Endodermal cell (in vitro differentiated cells): Measurements from ENCODE around the gene XCL2. TPM values are rescaled to one million over a fixed set of nuclear protein-coding genes. Genes with fewer than 3 reads are reported as not detected.

Experiments
- DNase-seq: peaks from one replicate; pipeline ENCODE4 v3.0.0-alpha.2; 2017
- H3K27ac ChIP-seq: 2 replicates; pipeline ENCODE4 v1.5.1; 2013; ENCODE audit warnings: mild to moderate bottlenecking, low read depth, low read length, moderate library complexity
- H3K27me3 ChIP-seq: 2 replicates; pipeline ENCODE4 v1.6.1; 2013; ENCODE audit warnings: mild to moderate bottlenecking, low read length, moderate library complexity; ENCODE audit not compliant: insufficient read depth, control insufficient read depth, poor library complexity, severe bottlenecking
- H3K36me3 ChIP-seq: 2 replicates; pipeline ENCODE4 v1.7.0; 2013; ENCODE audit warnings: mild to moderate bottlenecking, low read length, moderate library complexity; ENCODE audit not compliant: control insufficient read depth, insufficient read depth
- H3K4me1 ChIP-seq: one replicate; pipeline ENCODE4 v1.7.0; 2013; ENCODE audit warnings: low read length; ENCODE audit not compliant: control insufficient read depth, insufficient read depth
- H3K4me3 ChIP-seq: 2 replicates; pipeline ENCODE4 v1.5.1; 2013; ENCODE audit warnings: mild to moderate bottlenecking, low read length, moderate library complexity
- H3K9ac ChIP-seq: 2 replicates; pipeline ENCODE4 v1.6.1; 2013; ENCODE audit warnings: mild to moderate bottlenecking, low read length, moderate library complexity; ENCODE audit not compliant: poor library complexity, severe bottlenecking; ENCODE audit errors: extremely low read depth
- H3K9me3 ChIP-seq: 2 replicates; pipeline ENCODE4 v1.6.1; 2013; ENCODE audit warnings: mild to moderate bottlenecking, low read length, moderate library complexity; ENCODE audit not compliant: control insufficient read depth
- H3K27ac Mint-ChIP-seq: 2 replicates; pipeline ENCODE4 v1.8.0; 2020; ENCODE audit warnings: mixed read lengths
- H3K27me3 Mint-ChIP-seq: 2 replicates; pipeline ENCODE4 v1.8.0; 2021; ENCODE audit warnings: mild to moderate bottlenecking, mixed read lengths; ENCODE audit not compliant: insufficient read depth
- H3K36me3 Mint-ChIP-seq: 2 replicates; pipeline ENCODE4 v1.8.0; 2020; ENCODE audit warnings: low read depth, mixed read lengths
- H3K4me1 Mint-ChIP-seq: 2 replicates; pipeline ENCODE4 v1.8.0; 2020; ENCODE audit warnings: mixed read lengths
- H3K4me3 Mint-ChIP-seq: 2 replicates; pipeline ENCODE4 v1.8.0; 2020; ENCODE audit warnings: mild to moderate bottlenecking, moderate library complexity, mixed read lengths
- H3K9me3 Mint-ChIP-seq: 2 replicates; pipeline ENCODE4 v1.8.0; 2020; ENCODE audit warnings: mild to moderate bottlenecking, mixed read lengths
- WGBS, 2 experiments: methylation state at CpG; one replicate each; pipeline versions ENCODE4 v1.1.5 to v1.1.7; 2013; ENCODE audit warnings: missing lambda C conversion rate in 2 of 2, mixed read lengths in 1 of 2; ENCODE audit not compliant: insufficient coverage in 1 of 2, insufficient read length in 1 of 2; 5-methylcytosine and 5-hydroxymethylcytosine counted together
- total RNA-seq, 2 donors: library from RNA; stranded (reverse); fragmentation: NEBNext Ultra II Directional in 1 of 2; extraction: Animal tissue kit (Norgen Biotek cat#: 25700) in 1 of 2; gene quantifications; 2 replicates in 1 of 2; 3 replicates in 1 of 2; pipeline ENCODE4 v1.2.1, GENCODE V29; 2021
- TF ChIP-seq, protein P1 (sequence below): fragments of 200-600 bp; sonication (generic); conservative IDR thresholded peaks from 2 replicates; pipeline ENCODE4 v1.5.0; 2021; ENCODE audit warnings: antibody characterized with exemption, mild to moderate bottlenecking

XCL2 gene
- total RNA-seq, 2 donors from 2014 or later = not detected

DNA sequence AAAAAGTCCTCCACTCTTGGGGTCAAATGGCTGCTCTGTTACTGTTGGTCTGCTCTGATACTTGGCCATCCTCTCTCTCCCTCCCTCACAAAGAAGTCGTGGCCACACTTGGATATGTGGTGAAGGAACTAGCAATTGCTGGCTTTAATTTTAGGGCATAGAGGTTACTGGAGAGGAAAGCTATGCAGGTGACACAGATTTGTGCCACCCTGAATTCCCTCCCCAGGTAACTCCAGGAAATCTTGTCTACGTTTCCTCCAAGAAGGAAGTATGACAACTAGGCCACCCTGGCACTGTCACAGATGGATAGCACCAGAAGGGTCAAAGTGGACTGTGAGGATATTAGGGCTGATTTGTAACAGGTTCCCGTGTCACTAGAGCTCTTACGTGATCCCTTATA is 36.0 kb downstream of the XCL2 start:
- no peaks in the 10 kb centered on the region for H3K27me3 Mint-ChIP-seq
- H3K27me3 ChIP-seq = peaks cover 10% of the 10 kb centered on the region
- no peak overlapping the region for H3K27ac ChIP-seq
- H3K9me3 ChIP-seq = no peaks in the 10 kb centered on the region
- H3K4me3 Mint-ChIP-seq = no peak overlapping the region
- 92 to 96% methylated on average over 3 of the region's 4 CpGs for WGBS, 2 experiments
- H3K9ac ChIP-seq = no peak overlapping the region
- H3K4me1 Mint-ChIP-seq = no peaks in the 10 kb centered on the region
- TF ChIP-seq, protein P1, sequence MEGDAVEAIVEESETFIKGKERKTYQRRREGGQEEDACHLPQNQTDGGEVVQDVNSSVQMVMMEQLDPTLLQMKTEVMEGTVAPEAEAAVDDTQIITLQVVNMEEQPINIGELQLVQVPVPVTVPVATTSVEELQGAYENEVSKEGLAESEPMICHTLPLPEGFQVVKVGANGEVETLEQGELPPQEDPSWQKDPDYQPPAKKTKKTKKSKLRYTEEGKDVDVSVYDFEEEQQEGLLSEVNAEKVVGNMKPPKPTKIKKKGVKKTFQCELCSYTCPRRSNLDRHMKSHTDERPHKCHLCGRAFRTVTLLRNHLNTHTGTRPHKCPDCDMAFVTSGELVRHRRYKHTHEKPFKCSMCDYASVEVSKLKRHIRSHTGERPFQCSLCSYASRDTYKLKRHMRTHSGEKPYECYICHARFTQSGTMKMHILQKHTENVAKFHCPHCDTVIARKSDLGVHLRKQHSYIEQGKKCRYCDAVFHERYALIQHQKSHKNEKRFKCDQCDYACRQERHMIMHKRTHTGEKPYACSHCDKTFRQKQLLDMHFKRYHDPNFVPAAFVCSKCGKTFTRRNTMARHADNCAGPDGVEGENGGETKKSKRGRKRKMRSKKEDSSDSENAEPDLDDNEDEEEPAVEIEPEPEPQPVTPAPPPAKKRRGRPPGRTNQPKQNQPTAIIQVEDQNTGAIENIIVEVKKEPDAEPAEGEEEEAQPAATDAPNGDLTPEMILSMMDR = no peak
- DNase-seq = no peak
- H3K4me3 ChIP-seq = no peak overlapping the region
- H3K4me1 ChIP-seq = no peaks in the 10 kb centered on the region
- H3K27ac Mint-ChIP-seq = no peak overlapping the region
- no peaks in the 10 kb centered on the region for H3K36me3 Mint-ChIP-seq
- no peaks in the 10 kb centered on the region for H3K9me3 Mint-ChIP-seq
- H3K36me3 ChIP-seq = no peaks in the 10 kb centered on the region

DNA sequence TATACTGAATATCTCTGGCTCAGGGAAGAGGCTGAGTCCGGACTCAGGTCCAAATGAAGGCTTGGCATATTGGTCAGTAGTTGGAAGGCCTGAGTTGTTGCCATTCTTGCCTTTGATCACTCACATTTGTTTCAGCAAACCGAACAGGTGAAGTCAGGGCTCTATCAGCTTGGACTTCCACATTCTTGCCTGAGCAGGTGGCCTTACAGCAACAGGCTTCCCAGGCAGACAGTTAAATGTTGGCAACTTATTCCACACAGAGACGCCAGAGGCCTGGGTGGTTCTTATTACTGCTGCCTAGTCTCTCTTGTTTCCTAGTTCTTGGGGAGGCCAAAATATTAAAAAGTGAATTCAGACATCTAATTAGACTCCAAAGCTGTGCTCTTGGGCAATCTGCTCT is 36.6 kb downstream of the XCL2 start:
- peaks cover 10% of the 10 kb centered on the region for H3K27me3 ChIP-seq
- H3K9ac ChIP-seq = no peak overlapping the region
- no peak overlapping the region for H3K27ac Mint-ChIP-seq
- WGBS, 2 experiments = 85 to 100% methylated on average over 2 to 3 of the region's 3 CpGs
- no peak overlapping the region for H3K27ac ChIP-seq
- H3K4me1 ChIP-seq = no peaks in the 10 kb centered on the region
- H3K4me3 Mint-ChIP-seq = no peak overlapping the region
- no peaks in the 10 kb centered on the region for H3K9me3 Mint-ChIP-seq
- no peak overlapping the region for H3K4me3 ChIP-seq
- no peaks in the 10 kb centered on the region for H3K36me3 Mint-ChIP-seq
- H3K9me3 ChIP-seq = no peaks in the 10 kb centered on the region
- DNase-seq = no peak
- no peaks in the 10 kb centered on the region for H3K27me3 Mint-ChIP-seq
- H3K4me1 Mint-ChIP-seq = no peaks in the 10 kb centered on the region
- no peaks in the 10 kb centered on the region for H3K36me3 ChIP-seq
- TF ChIP-seq, protein P1 = no peak

DNA sequence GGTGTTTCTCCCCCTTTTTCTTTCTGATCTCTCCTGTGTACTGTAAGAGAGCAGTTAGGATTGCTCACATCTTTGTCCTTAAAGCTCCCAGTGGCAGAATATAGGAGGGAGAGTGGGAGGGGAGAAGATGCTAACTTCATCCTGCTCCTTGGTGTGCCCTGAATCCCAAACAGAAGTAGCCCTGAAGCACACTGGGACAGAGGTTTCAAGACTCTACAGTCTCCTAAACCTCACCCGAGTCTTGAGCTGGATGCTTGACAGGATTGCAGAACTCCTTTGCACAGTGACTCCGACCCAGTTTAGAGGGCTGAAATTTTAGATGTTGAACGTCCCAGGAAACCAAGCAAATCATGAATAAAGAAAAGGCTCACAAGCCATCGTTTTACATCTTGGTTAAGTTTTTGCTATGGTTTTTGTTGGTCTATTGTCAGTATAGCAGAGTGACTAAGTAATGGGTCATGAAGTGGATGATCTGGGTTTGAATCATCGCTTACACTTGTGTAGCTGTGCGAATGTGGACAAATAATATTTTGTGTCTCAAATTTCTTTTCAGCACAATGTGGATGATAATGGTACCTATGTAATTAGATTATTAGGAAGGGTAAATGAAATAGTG is 37.5 kb downstream of the XCL2 start:
- Mint-ChIP-seq H3K27ac (no peak overlapping the region), H3K4me3 (no peak overlapping the region), H3K36me3 (no peaks in the 10 kb centered on the region), H3K4me1 (no peaks in the 10 kb centered on the region), H3K9me3 (no peaks in the 10 kb centered on the region), H3K27me3 (no peaks in the 10 kb centered on the region)
- Histone ChIP-seq H3K9ac (no peak overlapping the region), H3K27me3 (peaks cover 10% of the 10 kb centered on the region), H3K4me1 (no peaks in the 10 kb centered on the region), H3K9me3 (no peaks in the 10 kb centered on the region), H3K27ac (no peak overlapping the region), H3K36me3 (no peaks in the 10 kb centered on the region), H3K4me3 (no peak overlapping the region)
- TF ChIP-seq, protein P1 = no peak
- no peak for DNase-seq
- 89 to 93% methylated on average over 3 to 6 of the region's 6 CpGs for WGBS, 2 experiments
